HepG2 (cell line): Measurements from ENCODE around the gene MXRA8. TPM values are rescaled to one million over a fixed set of nuclear protein-coding genes. Genes with fewer than 3 reads are reported as not detected.

ENCODE experiments used
- AKAP8 ChIP-seq: sonication (generic); formaldehyde crosslinking; IDR thresholded peaks from 2 replicates; pipeline ENCODE4 v1.5.1; 2020; ENCODE audit warnings: mild to moderate bottlenecking, missing genetic modification reagents
- BHLHE40 ChIP-seq: IDR thresholded peaks from 2 replicates; pipeline ENCODE4 v1.6.1; 2011; ENCODE audit warnings: low read length, improper control_type of control experiment
- CCDC6 ChIP-seq: sonication (generic); formaldehyde crosslinking; IDR thresholded peaks from 2 replicates; pipeline ENCODE4 v1.8.1; 2022; ENCODE audit warnings: mild to moderate bottlenecking, missing genetic modification reagents, moderate library complexity
- DZIP1 ChIP-seq: sonication (generic); formaldehyde crosslinking; IDR thresholded peaks from 2 replicates; pipeline ENCODE4 v1.5.0; 2020; ENCODE audit warnings: mild to moderate bottlenecking, missing genetic modification reagents
- EHMT2 ChIP-seq: fragments of 200-600 bp; sonication (generic); IDR thresholded peaks from 2 replicates; pipeline ENCODE4 v1.7.0; 2017; ENCODE audit warnings: antibody characterized with exemption, low read depth, low read length, borderline replicate concordance
- HDAC1 ChIP-seq: sonication (generic); formaldehyde crosslinking; IDR thresholded peaks from 2 replicates; pipeline ENCODE4 v1.5.1; 2020; ENCODE audit warnings: mild to moderate bottlenecking, missing genetic modification reagents
- HNF4A ChIP-seq: sonication (generic); formaldehyde crosslinking; IDR thresholded peaks from 2 replicates; pipeline ENCODE4 v1.4.0; 2020; ENCODE audit warnings: missing genetic modification reagents
- HNRNPH1 ChIP-seq: fragments of 200-400 bp; formaldehyde crosslinking; optimal IDR thresholded peaks from 2 replicates; pipeline ENCODE3; 2017; ENCODE audit warnings: mild to moderate bottlenecking, low read depth, low read length
- MAFF ChIP-seq: IDR thresholded peaks from 2 replicates; pipeline ENCODE4 v1.6.1; 2011; ENCODE audit warnings: low read depth, low read length, improper control_type of control experiment
- MAFK ChIP-seq, 2 experiments: IDR thresholded peaks in 1 of 2; conservative IDR thresholded peaks in 1 of 2; 2 replicates each; pipeline ENCODE4 v1.6.1; 2011; ENCODE audit warnings: improper control_type of control experiment in 2 of 2, low read length in 2 of 2
- MED13 ChIP-seq: sonication (generic); formaldehyde crosslinking; IDR thresholded peaks from 2 replicates; pipeline ENCODE4 v1.5.0; 2020; ENCODE audit warnings: missing genetic modification reagents
- SIN3A ChIP-seq: IDR thresholded peaks from 2 replicates; pipeline ENCODE4 v1.6.1; 2011; ENCODE audit warnings: low read depth, mild to moderate bottlenecking, control low read depth, low read length, borderline replicate concordance
- SMAD3 ChIP-seq: sonication (generic); formaldehyde crosslinking; IDR thresholded peaks from 2 replicates; pipeline ENCODE4 v1.4.0; 2020; ENCODE audit warnings: missing genetic modification reagents
- SOX5 ChIP-seq: IDR thresholded peaks from 2 replicates; pipeline ENCODE4 v1.6.1; 2016; ENCODE audit warnings: borderline replicate concordance
- SRSF1 ChIP-seq: fragments of 200-400 bp; formaldehyde crosslinking; optimal IDR thresholded peaks from 2 replicates; pipeline ENCODE3; 2017; ENCODE audit warnings: mild to moderate bottlenecking, low read depth, low read length, moderate library complexity
- TBX2 ChIP-seq: sonication (generic); formaldehyde crosslinking; IDR thresholded peaks from 2 replicates; pipeline ENCODE4 v1.5.0; 2020; ENCODE audit warnings: missing genetic modification reagents, mild to moderate bottlenecking, borderline replicate concordance
- TCF7 ChIP-seq: sonication (generic); IDR thresholded peaks from 2 replicates; pipeline ENCODE4 v1.6.1; 2016; ENCODE audit warnings: antibody characterized with exemption, low read depth
- TEAD2 ChIP-seq: sonication (generic); formaldehyde crosslinking; IDR thresholded peaks from 2 replicates; pipeline ENCODE4 v1.9.0; 2021; ENCODE audit warnings: missing genetic modification reagents
- ZBTB1 ChIP-seq: sonication (generic); formaldehyde crosslinking; IDR thresholded peaks from 2 replicates; pipeline ENCODE4 v1.4.0; 2020; ENCODE audit warnings: missing genetic modification reagents, borderline replicate concordance
- ZBTB20 ChIP-seq: sonication (generic); formaldehyde crosslinking; IDR thresholded peaks from 2 replicates; pipeline ENCODE4 v1.8.1; 2023; ENCODE audit warnings: missing genetic modification reagents, low read depth, mild to moderate bottlenecking, borderline replicate concordance
- ZBTB49 ChIP-seq: sonication (generic); formaldehyde crosslinking; IDR thresholded peaks from 2 replicates; pipeline ENCODE4 v1.4.0; 2020; ENCODE audit warnings: missing genetic modification reagents, borderline replicate concordance
- ZNF263 ChIP-seq: sonication (generic); formaldehyde crosslinking; IDR thresholded peaks from 2 replicates; pipeline ENCODE4 v1.4.0; 2020; ENCODE audit warnings: missing genetic modification reagents
- ZNF557 ChIP-seq: sonication (generic); formaldehyde crosslinking; IDR thresholded peaks from 2 replicates; pipeline ENCODE4 v1.4.0; 2020; ENCODE audit warnings: missing genetic modification reagents
- ZNF788 ChIP-seq: sonication (generic); formaldehyde crosslinking; IDR thresholded peaks from 2 replicates; pipeline ENCODE4 v1.5.0; 2020; ENCODE audit warnings: mild to moderate bottlenecking, missing genetic modification reagents, borderline replicate concordance
- ZNF883 ChIP-seq: sonication (generic); formaldehyde crosslinking; IDR thresholded peaks from 2 replicates; pipeline ENCODE4 v1.5.1; 2020; ENCODE audit warnings: mild to moderate bottlenecking, missing genetic modification reagents; ENCODE audit errors: not compliant biosample characterization
- ZSCAN21 ChIP-seq: sonication (generic); formaldehyde crosslinking; IDR thresholded peaks from 2 replicates; pipeline ENCODE4 v1.8.0; 2022; ENCODE audit warnings: mild to moderate bottlenecking, missing genetic modification reagents, moderate library complexity, borderline replicate concordance
- ZSCAN22 ChIP-seq: sonication (generic); formaldehyde crosslinking; IDR thresholded peaks from 2 replicates; pipeline ENCODE4 v1.4.0; 2020; ENCODE audit warnings: mild to moderate bottlenecking, missing genetic modification reagents
- polyA plus RNA-seq, 8 experiments: library from polyadenylated mRNA; depleted of rRNA in 3 of 8; stranded (reverse) in 7 of 8; unstranded in 1 of 8; fragments of >200 nt; fragmentation: Illumina TruSeq in 4 of 8; extraction: Trizol in 4 of 8; gene quantifications; 2 replicates each; pipeline versions ENCODE4 v1.2.1 to v1.2.3, GENCODE V29; 2011 to 2016; ENCODE audit warnings: low read depth in 4 of 8, missing spikeins in 1 of 8, mixed read lengths in 1 of 8; ENCODE audit not compliant: insufficient read depth in 1 of 8
- total RNA-seq, 5 experiments: library from RNA; depleted of rRNA; stranded (reverse); fragments of >200 nt; fragmentation: Illumina TruSeq; extraction: Trizol; gene quantifications; 2 replicates each; pipeline ENCODE4 v1.2.3, GENCODE V29; 2016; ENCODE audit warnings: low read depth in 1 of 5

Gene MXRA8
- total and polyA plus RNA-seq, 2 of the 13 experiments (the other 11 are each of a cell fraction or from before 2014, with no cell fraction given): 19.8 to 44.8 TPM

- no peak for TF ChIP-seq TEAD2 (CRISPR knock-in tag)
- no peak for TF ChIP-seq ZNF557
- TF ChIP-seq TBX2 (CRISPR knock-in tag): peak; percentile 48; the same call in 1 of the 2 replicates
- TF ChIP-seq MED13: 0 out of 2 replicates have a peak, but pooled peaks have one; percentile 33
- TF ChIP-seq SIN3A: peak; percentile 71; the same call in 1 of the 2 replicates
- TF ChIP-seq SOX5 (CRISPR knock-in tag): no peak
- no peak; the same call in 1 of the 2 replicates for TF ChIP-seq DZIP1 (CRISPR knock-in tag)
- TF ChIP-seq ZNF883 (CRISPR knock-in tag): peak; percentile 25
- TF ChIP-seq HNF4A (CRISPR knock-in tag): peak; percentile 61
- TF ChIP-seq ZNF263 (CRISPR knock-in tag): peak; percentile 98
- TF ChIP-seq ZBTB1: no peak
- TF ChIP-seq ZSCAN21: no peak
- TF ChIP-seq ZBTB20 (CRISPR knock-in tag): no peak
- no peak for TF ChIP-seq EHMT2
- TF ChIP-seq SMAD3 (CRISPR knock-in tag): no peak
- 0 out of 2 replicates have a peak, but pooled peaks have one; percentile 30 for TF ChIP-seq CCDC6 (CRISPR knock-in tag)
- TF ChIP-seq SRSF1: peak; percentile 15
- TF ChIP-seq MAFF: peak; percentile 13; the same call in 1 of the 2 replicates
- no peak for TF ChIP-seq TCF7
- peak; percentile 9 to 25; a peak in 2 of 4 replicates for TF ChIP-seq MAFK (conservative IDR thresholded peaks at IDR 0.05 in 1 of 2, IDR thresholded peaks at IDR 0.05 in 1 of 2; ENCODE audit: low read length in 2 of 2)
- peak; percentile 14 for TF ChIP-seq AKAP8
- no peak for TF ChIP-seq HNRNPH1
- no peak for TF ChIP-seq ZNF788 (CRISPR knock-in tag)
- TF ChIP-seq HDAC1 (CRISPR knock-in tag): no peak; the same call in 1 of the 2 replicates
- TF ChIP-seq BHLHE40: no peak
- no peak for TF ChIP-seq ZBTB49 (CRISPR knock-in tag)
- no peak for TF ChIP-seq ZSCAN22 (CRISPR knock-in tag)
Measured at GRCh38 chr1:1305300-1306069, 52.9 kb downstream of the MXRA8 start (continued).
